CD4-positive, alpha-beta T cell treated with Interleukin-6 for 4 hours (primary cell): Measurements from ENCODE around the gene TAF15.

Experiments used
- DNase-seq: peaks from one replicate; pipeline ENCODE4 v3.0.0-alpha.2; 2020; ENCODE audit warnings: mixed read lengths

The TAF15 gene

DNA sequence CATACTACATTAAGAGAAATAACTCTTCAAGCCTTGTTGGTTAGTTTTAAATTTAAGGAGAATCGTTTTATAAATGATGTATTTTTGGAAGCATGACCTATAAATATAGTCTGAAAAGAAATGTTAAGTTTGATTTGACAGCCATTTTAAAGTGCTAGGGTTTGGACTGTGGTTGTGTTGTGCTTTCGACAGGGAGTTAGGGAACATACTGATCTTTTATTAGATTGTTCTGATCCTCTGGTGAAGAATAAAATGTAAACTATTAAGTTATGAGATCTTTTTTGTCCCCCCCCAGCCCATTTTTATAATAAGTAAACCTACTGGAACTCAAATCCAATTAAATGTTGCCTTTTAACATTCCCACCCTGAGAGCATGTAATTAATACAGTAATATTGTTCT is 12.0 kb downstream of the TAF15 start:
- DNase-seq: no peak

DNA sequence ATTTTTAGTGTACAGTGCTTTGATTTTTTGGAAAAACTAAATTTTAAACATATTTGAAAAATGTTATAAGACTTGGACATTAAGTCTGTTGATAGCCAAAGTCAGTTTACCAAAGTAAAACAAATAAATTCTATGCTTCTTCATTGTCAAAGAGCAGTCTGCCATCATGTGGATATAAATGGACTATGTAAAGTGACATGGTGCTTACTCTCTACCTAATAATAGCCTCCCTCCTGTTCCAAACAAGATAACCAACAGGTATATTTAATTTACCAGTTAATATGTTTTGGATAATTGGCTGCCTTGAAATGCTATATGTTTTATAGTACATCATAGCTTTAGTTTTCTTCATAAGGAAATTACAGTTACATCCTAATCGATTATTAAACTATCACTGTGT is 15.9 kb downstream of the TAF15 start:
- no peak for DNase-seq

DNA sequence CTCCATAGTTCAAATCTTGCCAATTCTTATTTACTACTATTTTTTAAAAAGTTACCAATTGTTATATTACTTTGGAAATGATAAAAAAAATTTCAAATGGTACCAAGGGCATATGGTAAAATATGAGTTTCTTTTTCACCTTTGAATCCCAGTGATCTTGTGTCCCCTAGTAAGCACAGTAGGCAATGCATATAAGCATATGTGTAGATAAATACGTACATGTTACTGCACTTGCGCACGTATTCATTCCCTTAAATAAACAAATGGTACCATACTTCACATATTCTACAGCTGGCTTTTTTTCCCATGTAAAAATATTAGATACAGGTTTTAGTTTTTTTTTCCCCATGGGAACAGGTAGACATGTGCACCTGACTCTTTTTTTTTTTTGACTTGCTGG is 31.8 kb downstream of the TAF15 start:
- no peak for DNase-seq

DNA sequence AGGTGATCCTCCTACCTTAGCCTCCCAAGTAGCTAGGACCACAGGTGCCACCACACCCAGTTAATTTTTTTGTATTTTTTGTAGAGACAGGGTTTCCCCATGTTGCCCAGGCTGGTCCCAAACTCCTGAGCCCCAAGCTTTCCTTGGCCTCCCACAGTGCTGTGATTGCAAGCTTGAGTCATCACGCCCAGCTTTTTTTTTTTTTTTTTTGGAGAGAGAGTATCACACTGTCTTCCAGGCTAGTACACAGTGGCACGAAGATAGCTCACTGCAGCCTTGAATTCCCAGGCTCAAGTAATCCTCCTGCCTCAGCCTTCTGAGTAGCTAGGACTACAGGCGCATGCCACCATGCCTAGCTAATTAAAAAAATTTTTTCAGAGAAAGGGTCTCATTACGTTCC is 32.2 kb downstream of the TAF15 start:
- no peak for DNase-seq

DNA sequence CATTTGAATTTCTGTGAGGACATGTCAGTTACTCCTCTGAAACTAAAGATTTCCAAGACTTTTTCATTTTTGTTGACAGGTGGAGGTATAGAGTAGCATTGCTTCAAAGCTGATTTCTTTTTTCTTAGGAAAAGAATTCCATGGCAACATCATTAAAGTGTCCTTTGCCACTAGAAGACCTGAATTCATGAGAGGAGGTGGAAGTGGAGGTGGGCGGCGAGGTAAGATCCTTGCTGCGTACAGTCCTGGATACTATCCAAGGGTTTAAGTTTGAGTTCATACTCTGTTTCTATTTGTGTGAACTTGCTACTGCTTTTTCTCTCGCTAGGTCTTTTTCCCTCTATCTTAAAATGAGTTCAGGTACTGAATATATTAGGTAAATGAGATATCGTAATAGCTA is 33.0 kb downstream of the TAF15 start:
- DNase-seq: no peak

DNA sequence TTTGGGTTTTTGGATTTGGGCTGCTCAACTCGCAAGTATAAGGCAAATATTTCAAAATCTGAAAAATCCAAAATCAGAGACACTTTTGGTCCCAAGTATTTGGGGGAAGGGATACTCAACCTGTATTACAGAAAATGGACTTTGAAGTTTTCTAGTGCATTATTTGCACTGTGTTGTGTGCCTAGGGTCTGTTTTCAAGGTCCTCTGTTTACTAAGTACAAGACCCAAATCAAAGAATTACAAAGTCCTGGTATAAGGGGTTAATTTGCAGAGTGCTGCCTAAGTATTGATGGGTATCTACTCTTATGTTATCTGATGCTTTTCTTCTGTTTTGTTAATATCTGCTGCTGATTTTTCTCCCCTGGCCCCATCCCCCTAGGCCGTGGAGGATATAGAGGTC is 34.4 kb downstream of the TAF15 start:
- no peak for DNase-seq

DNA sequence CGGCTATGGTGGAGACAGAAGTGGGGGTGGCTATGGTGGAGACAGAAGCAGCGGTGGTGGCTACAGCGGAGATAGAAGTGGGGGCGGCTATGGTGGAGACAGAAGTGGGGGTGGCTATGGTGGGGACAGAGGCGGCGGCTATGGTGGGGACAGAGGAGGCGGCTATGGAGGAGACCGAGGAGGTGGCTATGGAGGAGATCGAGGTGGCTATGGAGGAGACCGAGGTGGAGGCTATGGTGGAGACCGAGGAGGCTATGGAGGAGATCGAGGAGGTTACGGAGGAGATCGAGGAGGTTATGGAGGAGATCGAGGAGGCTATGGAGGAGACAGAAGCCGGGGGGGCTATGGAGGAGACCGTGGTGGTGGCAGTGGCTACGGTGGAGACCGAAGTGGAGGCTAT is 35.3 kb downstream of the TAF15 start:
- DNase-seq: no peak

DNA sequence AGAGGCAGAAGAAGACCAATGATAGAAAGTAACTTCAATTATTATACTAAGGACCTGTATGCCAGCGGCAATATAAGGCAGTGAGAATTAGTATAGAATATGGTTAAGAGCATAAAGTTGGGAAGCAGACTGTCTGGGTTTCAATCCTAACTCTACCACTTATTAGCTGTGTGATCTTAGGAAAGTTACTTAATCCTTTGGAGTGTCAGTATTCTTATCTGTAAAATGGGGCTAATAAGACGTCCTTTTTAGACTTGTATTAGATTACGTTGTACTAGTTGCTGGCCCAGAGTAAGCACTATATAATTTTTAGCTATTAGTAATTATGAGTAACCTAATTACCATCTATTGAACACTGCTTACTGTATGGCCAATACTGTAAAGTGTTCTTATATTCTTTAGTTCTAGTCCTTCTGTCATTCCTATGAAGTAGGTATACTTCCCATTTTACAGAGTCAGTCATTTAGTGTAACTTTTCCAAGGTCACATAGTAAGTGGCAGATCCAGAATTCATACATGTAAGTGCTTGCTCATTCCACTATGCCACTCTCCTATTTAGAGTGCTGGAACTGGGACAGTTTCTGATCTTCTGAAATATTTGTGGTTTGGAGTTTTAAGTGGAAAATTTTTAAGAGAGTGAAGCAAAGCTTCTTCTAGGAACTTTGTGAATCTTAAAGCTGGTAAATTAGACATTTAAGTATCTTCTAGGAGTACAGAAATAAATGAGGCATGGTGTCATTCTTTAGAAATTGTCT is 36.9 kb downstream of the TAF15 start:
- DNase-seq: no peak

DNA sequence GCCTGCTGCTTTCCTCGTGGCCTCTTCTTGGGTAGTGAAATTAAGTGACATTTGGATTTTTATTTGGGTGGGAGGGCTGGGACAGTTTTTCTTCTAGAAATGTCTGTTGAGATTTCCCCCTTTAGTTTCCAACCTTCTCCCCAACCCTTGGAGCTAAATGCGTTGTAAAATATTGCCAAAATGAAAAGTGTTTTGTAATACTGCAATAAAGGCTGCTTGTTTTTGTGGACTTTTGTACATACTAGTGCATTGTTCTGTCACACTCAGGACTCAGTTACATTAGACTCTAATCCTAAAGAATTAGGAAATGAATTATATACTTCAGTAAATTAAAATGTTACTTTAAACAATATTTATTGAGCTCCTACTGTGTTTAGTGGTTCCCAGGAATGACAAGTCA is 37.7 kb downstream of the TAF15 start:
- no peak for DNase-seq

DNA sequence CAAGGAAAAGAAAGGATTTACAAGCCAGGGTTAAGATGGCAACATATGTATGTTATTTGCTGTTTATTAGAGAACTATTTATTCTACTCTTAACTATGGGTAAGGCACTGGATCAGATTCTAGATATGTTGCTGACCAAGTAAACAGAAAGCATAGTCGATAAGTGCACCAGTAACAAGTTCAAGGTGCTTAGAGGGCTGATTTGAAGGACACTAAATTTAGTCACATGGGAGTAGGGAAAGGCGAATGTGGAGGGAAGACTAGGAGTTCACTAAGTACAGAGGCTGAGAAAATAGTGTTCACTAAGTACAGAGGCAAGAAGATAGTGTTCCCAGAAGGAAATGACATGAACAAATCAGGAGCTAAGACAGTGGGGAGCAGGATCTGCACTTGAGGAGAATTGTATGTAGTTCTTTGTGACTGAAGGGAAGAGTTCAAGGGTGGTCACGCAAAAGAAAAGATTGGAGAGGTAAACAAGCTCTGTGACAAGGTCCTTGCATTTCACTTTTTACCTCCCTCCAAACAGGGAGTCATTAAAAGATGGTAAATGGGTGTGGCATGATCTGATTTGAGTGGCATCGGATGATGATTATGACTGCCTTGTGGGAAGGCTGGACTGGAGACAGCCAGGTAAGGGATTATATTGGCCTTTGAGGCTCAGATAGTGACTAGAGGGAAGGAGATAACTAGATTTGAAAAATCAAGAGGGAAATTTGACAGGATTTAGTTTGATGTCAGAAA is 38.5 kb downstream of the TAF15 start:
- DNase-seq: no peak

DNA sequence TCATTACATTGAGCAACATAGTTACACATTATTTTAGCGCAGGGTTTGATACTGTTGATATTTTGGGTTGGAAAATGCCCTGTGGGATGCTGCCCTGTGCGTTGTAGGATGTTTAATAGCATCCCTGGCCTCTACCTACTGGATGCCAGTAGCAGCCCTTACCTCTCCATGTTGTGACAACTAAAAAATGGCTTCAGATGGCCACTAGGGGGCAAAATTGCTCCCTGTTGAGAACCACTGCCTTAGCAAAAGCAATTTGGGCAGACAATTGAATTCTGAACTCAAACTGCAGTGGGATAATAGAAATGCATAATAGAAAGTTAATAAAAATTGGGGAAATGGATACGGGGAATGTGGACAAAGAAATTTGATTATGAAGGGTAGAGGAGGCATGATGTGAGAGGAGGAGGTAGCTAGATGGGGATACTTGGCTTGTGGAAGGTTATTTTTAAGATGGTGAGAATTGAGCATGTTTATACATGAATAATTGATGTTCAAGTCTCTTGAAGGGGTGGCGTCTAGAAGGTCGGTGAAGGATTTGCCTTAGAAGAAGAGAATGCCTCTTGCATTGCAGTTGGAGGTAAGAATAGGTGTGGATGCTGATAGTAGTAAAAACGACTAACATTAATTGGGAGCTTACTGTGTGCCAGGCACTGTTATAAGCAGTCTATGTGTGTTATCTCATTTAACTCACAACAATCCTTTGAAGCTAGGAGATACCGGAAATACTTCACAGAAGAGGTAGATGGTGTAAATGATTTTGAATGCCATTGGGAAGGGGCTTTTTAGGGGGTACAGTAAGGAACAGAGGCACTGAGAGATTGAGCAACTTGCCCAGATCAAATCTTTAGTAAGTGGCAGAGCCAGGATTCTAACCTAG is 40.4 kb downstream of the TAF15 start:
- peak; percentile 68 for DNase-seq

DNA sequence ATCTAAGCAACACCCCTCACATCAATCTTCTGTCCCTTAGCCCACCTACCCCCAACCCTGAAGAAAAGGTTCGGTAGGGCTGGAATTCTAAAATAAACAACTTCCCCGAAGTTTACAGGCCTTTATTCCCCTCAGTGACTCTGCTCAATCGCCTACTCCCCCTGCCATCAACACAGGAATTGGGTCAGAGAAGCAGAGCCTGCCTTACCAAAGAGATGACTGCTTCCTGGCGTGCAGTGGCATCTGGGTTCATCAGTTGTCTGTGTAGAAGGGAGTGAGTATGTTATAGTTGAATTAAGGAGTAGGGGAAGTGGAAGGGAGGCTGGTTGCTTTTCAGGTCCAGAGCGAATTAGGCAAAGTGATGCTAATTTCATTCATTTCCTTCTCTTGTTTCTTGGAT is 46.7 kb downstream of the TAF15 start:
- no peak for DNase-seq

DNA sequence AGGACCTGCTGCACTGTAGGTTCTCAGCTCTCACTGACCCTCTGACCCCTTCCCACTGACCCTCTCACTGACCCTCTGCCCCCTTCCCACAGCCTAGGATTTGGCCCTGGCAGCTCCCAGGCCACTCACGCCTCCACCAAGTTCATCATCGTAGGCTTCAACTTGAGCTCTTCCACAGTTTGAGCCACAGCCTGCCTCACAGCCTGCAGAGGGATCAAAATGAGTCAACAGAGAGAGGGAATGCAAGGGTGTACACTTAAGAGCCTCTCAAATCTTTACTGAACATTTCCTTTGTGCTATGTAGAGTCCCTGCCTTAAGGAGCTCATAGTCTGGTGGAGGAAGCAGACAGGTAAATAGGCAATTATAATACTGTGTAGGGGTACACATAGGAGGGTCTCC is 47.3 kb downstream of the TAF15 start:
- no peak for DNase-seq

DNA sequence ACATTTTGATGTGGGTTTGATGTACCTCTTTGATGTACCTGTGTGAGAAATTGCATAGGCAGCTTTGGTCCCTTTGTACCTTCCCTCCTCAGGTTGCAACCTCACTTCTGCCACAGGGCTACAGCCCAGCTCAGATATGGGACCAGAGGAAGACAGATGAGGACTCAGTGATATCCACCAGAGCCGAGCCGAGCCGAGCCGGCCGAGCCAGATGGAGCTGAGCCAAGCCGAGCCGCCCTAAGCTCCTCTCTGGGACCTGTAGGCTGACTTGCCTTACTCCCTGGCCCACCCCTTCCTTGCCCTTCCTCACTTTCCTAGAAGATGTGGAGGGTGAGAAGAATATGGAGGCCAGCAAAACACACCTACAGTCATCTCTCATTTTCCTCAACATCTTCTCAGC is 55.6 kb downstream of the TAF15 start:
- no peak for DNase-seq

DNA sequence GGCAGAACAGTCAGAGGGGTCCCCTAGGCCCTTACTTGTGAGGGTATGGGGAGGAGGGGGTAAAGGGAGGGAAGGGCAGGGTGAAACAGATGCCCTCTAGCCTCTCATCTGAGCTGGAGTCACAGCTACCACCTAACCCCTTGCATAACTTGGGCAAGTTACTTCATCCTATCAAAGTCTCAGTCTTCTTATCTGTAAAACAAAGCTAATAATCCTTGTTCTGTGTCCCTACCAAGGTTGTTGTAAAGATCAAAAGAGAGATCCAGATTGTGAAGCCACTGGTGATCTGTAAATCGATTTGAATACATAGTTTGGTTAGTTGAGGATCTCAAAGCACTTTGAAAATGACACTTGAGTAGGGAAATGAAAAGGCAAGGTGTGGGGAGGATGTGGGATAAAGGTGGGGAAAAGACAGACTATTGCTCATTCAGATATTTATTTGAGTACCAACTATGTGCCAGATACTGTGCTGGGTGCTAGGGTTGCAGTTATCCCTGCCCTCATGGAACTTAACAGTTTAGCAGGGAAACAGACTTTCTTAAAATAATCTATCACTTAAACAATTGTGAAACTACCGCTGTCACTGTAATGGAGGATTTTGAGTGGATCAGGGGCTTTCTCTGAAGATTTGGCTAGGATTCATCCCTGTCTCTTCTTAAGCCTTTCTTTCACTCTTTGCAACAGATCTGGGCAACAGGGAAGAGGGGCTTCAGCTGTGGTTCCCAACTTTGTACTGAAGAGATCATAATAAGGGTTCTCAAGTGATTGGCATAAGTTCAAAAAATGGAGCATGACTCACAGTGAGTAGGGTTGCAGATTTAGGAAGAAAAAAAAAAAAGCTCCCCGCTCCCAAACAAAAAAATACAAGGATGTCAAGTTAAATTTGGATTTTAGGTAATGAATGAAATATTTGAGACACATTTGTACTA is 56.4 kb downstream of the TAF15 start:
- no peak for DNase-seq

DNA sequence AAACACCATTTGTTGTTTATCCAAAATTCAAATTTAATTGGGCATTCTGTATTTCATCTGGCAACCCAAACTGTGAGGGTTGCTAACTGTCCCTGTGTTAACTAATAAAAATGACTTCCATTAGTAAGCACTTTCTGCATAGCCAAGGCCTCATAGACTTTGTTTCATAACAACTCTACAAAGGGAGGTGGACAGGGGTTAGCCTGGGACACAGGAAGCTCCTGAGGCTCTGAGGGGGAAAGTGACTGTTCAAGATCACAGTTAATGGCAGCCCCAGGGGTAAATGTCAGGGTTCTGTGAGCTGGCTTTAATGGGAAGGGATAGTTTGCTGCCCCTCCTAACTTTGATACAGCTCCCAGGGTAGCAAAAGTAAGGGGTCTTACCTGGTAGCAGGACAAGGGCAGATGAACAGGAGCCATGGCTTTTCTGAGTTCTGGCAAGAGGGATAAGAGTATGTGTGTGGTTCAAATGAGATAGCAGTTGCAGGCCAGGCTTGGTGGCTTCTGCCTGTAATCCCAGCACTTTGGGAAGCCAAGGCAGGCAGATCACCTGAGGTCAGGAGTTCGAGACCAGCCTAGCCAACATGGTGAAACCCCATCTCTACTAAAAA is 57.2 kb downstream of the TAF15 start:
- no peak for DNase-seq

DNA sequence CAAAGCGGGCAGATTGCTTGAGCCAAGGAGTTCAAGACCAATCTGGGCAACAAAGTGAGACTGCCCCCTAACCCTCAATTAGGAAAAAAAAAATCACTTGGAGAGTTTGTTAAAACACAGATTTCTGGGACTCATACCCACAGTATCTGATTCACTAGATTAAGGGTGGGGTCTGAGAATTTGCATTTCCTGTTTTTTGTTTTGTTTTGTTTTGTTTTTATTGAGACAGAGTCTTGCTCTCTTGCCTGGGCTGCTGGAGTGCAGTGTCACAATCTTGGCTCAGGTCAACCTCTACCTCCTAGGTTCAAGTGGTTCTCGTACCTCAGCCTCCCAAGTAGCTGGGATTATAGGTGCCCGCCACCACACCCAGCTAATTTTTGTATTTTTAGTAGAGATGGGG is 58.3 kb downstream of the TAF15 start:
- DNase-seq: no peak

DNA sequence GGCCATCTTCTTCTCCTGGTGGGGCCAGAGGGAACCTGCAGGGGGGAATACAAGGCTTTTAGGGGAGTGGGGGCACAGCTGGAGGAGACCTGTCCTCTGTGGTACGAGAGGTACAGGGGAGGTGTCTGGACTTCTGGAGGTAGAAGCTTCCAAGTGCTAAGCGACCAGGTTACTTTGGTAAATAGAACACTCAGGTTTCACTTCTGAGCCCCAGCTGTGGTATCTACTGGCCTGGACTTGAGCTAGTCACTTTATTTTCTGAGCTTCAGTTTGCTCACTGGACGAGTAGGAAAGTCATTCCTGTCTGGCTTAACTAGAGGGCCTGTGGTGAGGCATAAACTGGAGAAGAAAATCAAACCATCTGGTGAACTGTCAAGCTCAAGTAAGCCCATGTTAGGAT is 59.5 kb downstream of the TAF15 start, which contains the start of gene HEATR9:
Gene HEATR9 (minus strand): TSS at position 155 of the 400 bp plus-strand sequence. CDS start 149 bp downstream, at position 6.
- DNase-seq: no peak

DNA sequence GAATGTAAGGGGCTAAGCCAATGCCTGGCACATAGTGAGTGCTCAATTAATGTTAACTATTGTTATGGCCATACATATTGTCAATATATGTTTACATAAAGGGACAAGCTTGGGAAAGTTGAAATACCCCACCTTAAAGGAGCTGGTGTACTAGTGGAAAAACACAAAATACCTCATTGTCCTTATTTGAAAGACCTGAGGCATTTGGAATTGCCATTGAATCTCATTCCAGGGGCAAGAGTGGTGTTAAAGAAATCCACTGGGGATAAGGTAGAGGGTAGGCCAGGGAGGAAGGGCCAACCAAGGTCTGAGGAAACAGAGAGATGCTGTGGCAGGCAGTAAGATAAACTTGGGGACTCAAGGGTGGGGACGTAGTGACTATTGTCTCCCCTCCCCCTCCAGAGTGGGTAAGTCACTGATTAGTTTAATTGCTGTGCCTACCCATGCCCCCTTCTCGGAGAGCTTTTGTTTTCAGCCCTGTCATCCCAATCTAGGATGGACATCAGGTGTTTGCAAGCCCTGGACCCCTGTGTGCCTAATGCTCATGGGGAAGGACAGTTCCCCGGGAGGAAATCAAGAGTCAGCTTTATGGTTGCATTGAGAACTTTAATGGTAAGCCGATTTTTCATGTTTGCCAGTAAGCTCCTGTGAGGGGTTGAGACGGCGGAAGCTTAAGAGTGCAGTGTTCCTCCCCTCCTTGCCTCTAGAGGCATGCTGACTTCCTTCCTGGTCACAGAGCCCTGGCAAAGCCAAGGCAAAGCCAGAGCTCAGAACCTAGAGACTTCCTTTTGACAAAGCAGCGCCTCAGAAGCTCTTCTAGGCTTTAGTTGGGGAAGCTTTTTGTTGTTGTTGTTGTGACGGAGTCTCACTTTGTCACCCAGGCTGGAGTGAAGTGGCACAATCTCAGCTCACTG is 61.9 kb downstream of the TAF15 start:
- peak; percentile 54 for DNase-seq

DNA sequence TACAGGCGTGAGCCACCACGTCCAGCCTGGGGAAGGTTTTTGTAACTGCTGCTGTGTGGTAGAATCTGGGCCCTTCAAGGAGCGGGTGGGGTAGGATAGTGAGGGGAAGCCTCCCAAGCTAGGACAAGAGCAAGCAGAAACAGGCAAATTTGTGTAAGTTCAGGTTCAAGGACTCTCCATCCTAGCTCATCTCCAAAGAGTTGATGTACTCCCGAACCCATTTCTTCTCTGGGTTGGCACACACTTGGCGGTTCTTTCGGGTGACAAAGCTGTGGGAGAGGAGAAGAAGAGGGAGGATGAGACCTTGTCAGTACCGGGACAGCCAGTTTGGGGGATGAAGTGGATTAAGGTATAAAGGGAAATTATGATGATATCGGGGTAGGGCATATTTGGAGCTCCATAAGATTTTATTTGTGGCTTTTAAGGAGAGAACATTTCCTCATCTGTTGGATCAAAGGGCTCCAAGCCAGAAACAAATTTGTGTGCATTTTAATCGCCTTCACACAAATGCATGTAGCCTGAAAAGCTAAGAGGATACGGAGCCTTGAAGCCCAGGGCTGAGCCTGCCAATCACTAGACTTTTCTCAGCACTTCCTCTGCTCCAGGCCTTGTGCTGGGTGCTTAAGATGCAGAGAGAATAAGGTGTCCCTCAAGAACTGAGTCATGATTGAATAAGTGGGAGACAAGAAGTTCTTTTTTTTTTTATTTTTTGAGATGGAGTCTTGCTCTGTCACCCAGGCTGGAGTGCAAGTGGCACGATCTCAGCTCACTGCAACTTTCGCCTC is 63.1 kb downstream of the TAF15 start:
- no peak for DNase-seq
